Peyer's patch (tissue), 4 donors: ENCODE data around the gene TMEM98. TPM values are rescaled to one million over a fixed set of nuclear protein-coding genes. Genes with fewer than 3 reads are reported as not detected.
"Not testable (repeated sequence)": the region's sequence is repeated elsewhere in the genome, so short reads cannot be mapped to it uniquely, and the experiment has no call there.

ENCODE experiments used
- DNase-seq, 3 donors: peaks; one replicate each; pipeline ENCODE4 v3.0.0-alpha.2; 2017 to 2019
- H3K27ac ChIP-seq, 4 donors: fragments of 200-600 bp; sonication (generic); one replicate each; pipeline ENCODE4 v1.5.1; 2016 to 2019
- H3K27me3 ChIP-seq, 2 donors: fragments of 200-600 bp; sonication (generic); one replicate each; pipeline ENCODE4 v1.5.1; 2019
- H3K36me3 ChIP-seq, 3 donors: fragments of 200-600 bp; sonication (generic); one replicate each; pipeline ENCODE4 v1.5.1; 2016 to 2019
- H3K4me1 ChIP-seq, 4 donors: fragments of 200-600 bp; sonication (generic); one replicate each; pipeline ENCODE4 v1.5.1; 2016 to 2019
- H3K4me3 ChIP-seq, 4 donors: fragments of 200-600 bp; sonication (generic); 1 replicate in 3 of 4; 2 replicates in 1 of 4; pipeline ENCODE4 v1.5.1; 2016 to 2019; ENCODE audit warnings: mild to moderate bottlenecking in 1 of 4
- H3K9me3 ChIP-seq, 4 donors: fragments of 200-600 bp; sonication (generic); one replicate each; pipeline ENCODE4 v1.5.1; 2016 to 2019; ENCODE audit warnings: mild to moderate bottlenecking in 1 of 4
- POLR2A ChIP-seq, 2 donors: fragments of 450-650 bp; IDR thresholded peaks; one replicate each; pipeline ENCODE4 v1.5.1; 2017; ENCODE audit warnings: antibody characterized with exemption in 2 of 2, mild to moderate bottlenecking in 2 of 2, moderate library complexity in 2 of 2
- total RNA-seq, 4 donors: library from RNA; depleted of rRNA; stranded (reverse); fragments of >200 nt; gene quantifications; one replicate each; pipeline ENCODE4 v1.1.0, GENCODE V29; 2016
- TF ChIP-seq, protein P1 (sequence below), 6 experiments: fragments of 450-650 bp in 4 of 6; fragments of 200-600 bp in 2 of 6; sonication (generic) in 1 of 6; IDR thresholded peaks; one replicate each; pipeline ENCODE4 v1.5.1; 2017 to 2019; ENCODE audit warnings: antibody characterized with exemption in 6 of 6, mild to moderate bottlenecking in 3 of 6, moderate library complexity in 1 of 6

The TMEM98 gene
- total RNA-seq, 4 donors from 2014 or later, result 54.5 to 351 (median 241) TPM

GRCh38 chr17:32976605-32977004 is 48.7 kb downstream of the TMEM98 start:
- no peaks in the 10 kb centered on the region for H3K36me3 ChIP-seq
- H3K27ac ChIP-seq, result no peak overlapping the region
- H3K9me3 ChIP-seq, result peaks cover 0 to 5% (median 0%) of the 10 kb centered on the region in 4 donors
- no peak overlapping the region for H3K4me3 ChIP-seq
- no peak for DNase-seq
- no peaks in the 10 kb centered on the region for H3K27me3 ChIP-seq
- no peaks in the 10 kb centered on the region for H3K4me1 ChIP-seq
- TF ChIP-seq POLR2A (IDR thresholded peaks at IDR 0.05), result no peak
- TF ChIP-seq, protein P1, sequence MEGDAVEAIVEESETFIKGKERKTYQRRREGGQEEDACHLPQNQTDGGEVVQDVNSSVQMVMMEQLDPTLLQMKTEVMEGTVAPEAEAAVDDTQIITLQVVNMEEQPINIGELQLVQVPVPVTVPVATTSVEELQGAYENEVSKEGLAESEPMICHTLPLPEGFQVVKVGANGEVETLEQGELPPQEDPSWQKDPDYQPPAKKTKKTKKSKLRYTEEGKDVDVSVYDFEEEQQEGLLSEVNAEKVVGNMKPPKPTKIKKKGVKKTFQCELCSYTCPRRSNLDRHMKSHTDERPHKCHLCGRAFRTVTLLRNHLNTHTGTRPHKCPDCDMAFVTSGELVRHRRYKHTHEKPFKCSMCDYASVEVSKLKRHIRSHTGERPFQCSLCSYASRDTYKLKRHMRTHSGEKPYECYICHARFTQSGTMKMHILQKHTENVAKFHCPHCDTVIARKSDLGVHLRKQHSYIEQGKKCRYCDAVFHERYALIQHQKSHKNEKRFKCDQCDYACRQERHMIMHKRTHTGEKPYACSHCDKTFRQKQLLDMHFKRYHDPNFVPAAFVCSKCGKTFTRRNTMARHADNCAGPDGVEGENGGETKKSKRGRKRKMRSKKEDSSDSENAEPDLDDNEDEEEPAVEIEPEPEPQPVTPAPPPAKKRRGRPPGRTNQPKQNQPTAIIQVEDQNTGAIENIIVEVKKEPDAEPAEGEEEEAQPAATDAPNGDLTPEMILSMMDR (IDR thresholded peaks at IDR 0.05), result no peak

GRCh38 chr17:32980230-32980629 is 52.3 kb downstream of the TMEM98 start:
- no peak for DNase-seq

GRCh38 chr17:32981611-32982010 is 53.7 kb downstream of the TMEM98 start:
- H3K27ac ChIP-seq, H3K9me3 ChIP-seq: not testable (repeated sequence)

More at GRCh38 chr17:32980230-32980629, 52.3 kb downstream of the TMEM98 start:
- no peaks in the 10 kb centered on the region for H3K4me1 ChIP-seq
- TF ChIP-seq, protein P1 (IDR thresholded peaks at IDR 0.05), result no peak
- no peak for TF ChIP-seq POLR2A (IDR thresholded peaks at IDR 0.05)
- no peak overlapping the region for H3K4me3 ChIP-seq
- no peaks in the 10 kb centered on the region for H3K27me3 ChIP-seq
- H3K36me3 ChIP-seq, result no peaks in the 10 kb centered on the region
- no peak overlapping the region for H3K27ac ChIP-seq
- H3K9me3 ChIP-seq, result peaks cover 0 to 5% (median 0%) of the 10 kb centered on the region in 4 donors

GRCh38 chr17:32985050-32985756 is 57.2 kb downstream of the TMEM98 start:
- Histone ChIP-seq H3K4me1 (no peaks in the 10 kb centered on the region), H3K27me3 (no peaks in the 10 kb centered on the region), H3K27ac (no peak overlapping the region), H3K4me3 (no peak overlapping the region), H3K9me3 (peaks cover 0 to 5% (median 0%) of the 10 kb centered on the region in 4 donors), H3K36me3 (no peaks in the 10 kb centered on the region)
- DNase-seq, result no peak
- no peak for TF ChIP-seq POLR2A (IDR thresholded peaks at IDR 0.05)
- TF ChIP-seq, protein P1 (IDR thresholded peaks at IDR 0.05), result no peak

More at GRCh38 chr17:32981611-32982010, 53.7 kb downstream of the TMEM98 start:
- H3K4me1 ChIP-seq, H3K36me3 ChIP-seq, H3K27me3 ChIP-seq, H3K4me3 ChIP-seq, DNase-seq: not testable (repeated sequence)

- H3K36me3 ChIP-seq, result not testable (repeated sequence)
Observed at GRCh38 chr17:32987453-32987805, 59.5 kb downstream of the TMEM98 start.

GRCh38 chr17:32987868-32988267 is 59.9 kb downstream of the TMEM98 start:
- not testable (repeated sequence) for H3K36me3 ChIP-seq, H3K4me1 ChIP-seq, H3K27me3 ChIP-seq, H3K9me3 ChIP-seq, H3K27ac ChIP-seq, DNase-seq, H3K4me3 ChIP-seq

More at GRCh38 chr17:32987453-32987805, 59.5 kb downstream of the TMEM98 start:
- H3K27me3 ChIP-seq, H3K9me3 ChIP-seq, H3K4me3 ChIP-seq, H3K27ac ChIP-seq, H3K4me1 ChIP-seq, DNase-seq: not testable (repeated sequence)

- no peak for DNase-seq
- no peaks in the 10 kb centered on the region for H3K4me1 ChIP-seq
- TF ChIP-seq POLR2A (IDR thresholded peaks at IDR 0.05), result no peak
- TF ChIP-seq, protein P1 (IDR thresholded peaks at IDR 0.05), result no peak
- H3K4me3 ChIP-seq, result no peak overlapping the region
- no peak overlapping the region for H3K27ac ChIP-seq
- H3K27me3 ChIP-seq, result no peaks in the 10 kb centered on the region
- no peaks in the 10 kb centered on the region for H3K9me3 ChIP-seq
- H3K36me3 ChIP-seq, result no peaks in the 10 kb centered on the region
Observed at GRCh38 chr17:32988481-32989101, 60.6 kb downstream of the TMEM98 start.
